Spleen (tissue), 7 donors: ENCODE data around the gene IDH2.

ENCODE experiments used
- CTCF ChIP-seq, 11 experiments: fragments of 200-600 bp in 7 of 11; fragments of 450-650 bp in 4 of 11; sonication (generic) in 4 of 11; IDR thresholded peaks in 8 of 11; conservative IDR thresholded peaks in 3 of 11; 1 replicate in 7 of 11; 2 replicates in 4 of 11; pipeline versions ENCODE4 v1.4.0 to v1.8.0; 2016 to 2021; ENCODE audit warnings: antibody characterized with exemption in 11 of 11, inconsistent platforms in 4 of 11, mild to moderate bottlenecking in 1 of 11
- POLR2A ChIP-seq, 3 donors: fragments of 450-650 bp; IDR thresholded peaks; one replicate each; pipeline ENCODE4 v1.5.1; 2017; ENCODE audit warnings: antibody characterized with exemption in 3 of 3, mild to moderate bottlenecking in 1 of 3
- donor health status: DM: no; HTN: no; CAD: no; lungs with moderate emphysema.
- donor health status: DM: no; HTN: no; CAD: no.
- donor health status: DM: no; HTN: no; CAD: no.

GRCh38 chr15:90049666-90050604 is 52.3 kb downstream of the IDH2 start:
- no peak for TF ChIP-seq CTCF (IDR thresholded peaks at IDR 0.05 in 8 of 11, conservative IDR thresholded peaks at IDR 0.05 in 3 of 11)
- TF ChIP-seq POLR2A (IDR thresholded peaks at IDR 0.05) = no peak
